ENCODE results near the gene EXO1. TPM values are rescaled to one million over a fixed set of nuclear protein-coding genes. Genes with fewer than 3 reads are reported as not detected.

Gene EXO1
- total and polyA plus RNA-seq, 9 of the 15 experiments (the other 6 are each of a cell fraction or from before 2014, with no cell fraction given), result 36.0 to 125 (median 83.9) TPM

- TF ChIP-seq PRPF4 (IDR thresholded peaks at IDR 0.05; ENCODE audit: insufficient read depth, low read depth, low read length, poor library complexity, severe bottlenecking) (no peak), MYBL2 (IDR thresholded peaks at IDR 0.05; ENCODE audit: low read depth) (peak; percentile 9; the same call in 1 of the 2 replicates), MYBL2 (CRISPR knock-in tag; IDR thresholded peaks at IDR 0.05; ENCODE audit: borderline replicate concordance) (no peak), ZNF24 (IDR thresholded peaks at IDR 0.05) (no peak; the same call in 1 of the 2 replicates), FIP1L1 (IDR thresholded peaks at IDR 0.05; ENCODE audit: low read depth, low read length, poor library complexity, severe bottlenecking) (peak; percentile 72), RFX7 (CRISPR knock-in tag; IDR thresholded peaks at IDR 0.05) (no peak), NFIC (IDR thresholded peaks at IDR 0.05) (peak; percentile 49), SMARCC2 (IDR thresholded peaks at IDR 0.05; ENCODE audit: low read depth) (no peak), ARNT (IDR thresholded peaks at IDR 0.05) (peak in 1 of 2 experiments; percentile 28; a peak in 1 of 4 replicates), TCF7 (IDR thresholded peaks at IDR 0.05; ENCODE audit: borderline replicate concordance) (peak; percentile 37; the same call in 1 of the 2 replicates), NFRKB (IDR thresholded peaks at IDR 0.05; ENCODE audit: low read depth) (peak; percentile 32; the same call in 1 of the 2 replicates), HMGXB4 (CRISPR knock-in tag; IDR thresholded peaks at IDR 0.05) (peak; percentile 84; the same call in 1 of the 2 replicates), CXXC5 (CRISPR knock-in tag; IDR thresholded peaks at IDR 0.05) (peak; percentile 90), ZNF133 (CRISPR knock-in tag; IDR thresholded peaks at IDR 0.05) (0 out of 2 replicates have a peak, but pooled peaks have one; percentile 25), ZZZ3 (IDR thresholded peaks at IDR 0.05) (peak; percentile 83), TAF7 (tag; IDR thresholded peaks at IDR 0.05) (peak; percentile 64; the same call in 1 of the 2 replicates), HMG20B (CRISPR knock-in tag; IDR thresholded peaks at IDR 0.05) (no peak), ELK1 (CRISPR knock-in tag; IDR thresholded peaks at IDR 0.05) (no peak), C11orf30 (IDR thresholded peaks at IDR 0.05; ENCODE audit: low read depth) (peak; percentile 97), RBM15 (IDR thresholded peaks at IDR 0.05; ENCODE audit: insufficient read depth, low read length) (no peak), ZNF592 (IDR thresholded peaks at IDR 0.05) (peak; percentile 43; the same call in 1 of the 2 replicates), HDAC3 (IDR thresholded peaks at IDR 0.05; ENCODE audit: borderline replicate concordance, partially characterized antibody) (no peak)
Measured at GRCh38 chr1:241847796-241848685, at the start of gene EXO1 (continued).
